Measurements from ENCODE around the gene MAPKAP1.

The MAPKAP1 gene

DNA sequence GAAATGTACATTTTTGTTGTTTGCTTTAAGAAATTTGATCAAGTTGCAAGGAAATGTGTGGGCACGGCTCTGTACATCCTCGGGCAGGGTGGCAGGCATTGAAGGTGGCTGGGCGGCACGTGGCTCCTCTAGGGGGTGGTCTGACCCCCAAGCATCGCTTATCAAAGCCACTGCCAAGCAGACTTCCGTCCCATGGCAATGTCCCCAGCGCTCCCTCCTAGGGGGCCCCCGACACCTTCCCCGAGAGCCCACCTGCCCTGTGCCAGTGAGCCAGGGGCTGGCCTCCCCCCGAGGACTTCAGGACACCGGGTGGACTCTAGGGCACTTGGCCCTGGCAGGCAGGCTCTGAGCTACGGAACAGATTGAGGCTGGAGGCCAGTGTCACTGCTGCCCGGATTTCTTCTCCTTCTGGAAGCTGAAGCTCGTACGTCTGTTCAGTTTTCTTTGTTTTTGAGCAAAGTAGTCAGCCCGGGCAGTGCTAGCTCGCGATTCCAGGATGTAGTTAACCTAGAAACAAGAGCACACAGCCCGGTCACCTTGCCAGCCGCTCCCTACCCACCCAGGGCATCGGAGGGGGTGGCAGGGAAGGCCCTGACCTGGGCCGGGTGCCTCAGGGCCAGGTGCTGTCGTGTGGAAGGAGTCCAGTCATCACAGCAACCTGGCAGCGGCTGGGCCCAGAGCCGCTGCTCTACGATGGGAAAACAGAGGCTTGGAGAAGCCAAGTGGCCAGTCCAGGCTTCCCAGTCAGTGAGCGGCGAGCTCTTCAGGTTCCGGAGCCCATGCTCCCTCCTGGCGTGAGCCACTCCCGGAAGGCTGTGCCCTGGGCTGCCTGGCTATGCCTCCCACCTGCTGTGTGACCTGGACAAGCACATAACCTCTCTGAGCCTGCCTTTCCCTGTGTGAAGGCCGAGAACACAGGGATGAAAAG lies 268.2 kb downstream of the MAPKAP1 start:
- TF ChIP-seq, protein P1, sequence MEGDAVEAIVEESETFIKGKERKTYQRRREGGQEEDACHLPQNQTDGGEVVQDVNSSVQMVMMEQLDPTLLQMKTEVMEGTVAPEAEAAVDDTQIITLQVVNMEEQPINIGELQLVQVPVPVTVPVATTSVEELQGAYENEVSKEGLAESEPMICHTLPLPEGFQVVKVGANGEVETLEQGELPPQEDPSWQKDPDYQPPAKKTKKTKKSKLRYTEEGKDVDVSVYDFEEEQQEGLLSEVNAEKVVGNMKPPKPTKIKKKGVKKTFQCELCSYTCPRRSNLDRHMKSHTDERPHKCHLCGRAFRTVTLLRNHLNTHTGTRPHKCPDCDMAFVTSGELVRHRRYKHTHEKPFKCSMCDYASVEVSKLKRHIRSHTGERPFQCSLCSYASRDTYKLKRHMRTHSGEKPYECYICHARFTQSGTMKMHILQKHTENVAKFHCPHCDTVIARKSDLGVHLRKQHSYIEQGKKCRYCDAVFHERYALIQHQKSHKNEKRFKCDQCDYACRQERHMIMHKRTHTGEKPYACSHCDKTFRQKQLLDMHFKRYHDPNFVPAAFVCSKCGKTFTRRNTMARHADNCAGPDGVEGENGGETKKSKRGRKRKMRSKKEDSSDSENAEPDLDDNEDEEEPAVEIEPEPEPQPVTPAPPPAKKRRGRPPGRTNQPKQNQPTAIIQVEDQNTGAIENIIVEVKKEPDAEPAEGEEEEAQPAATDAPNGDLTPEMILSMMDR (IDR thresholded peaks at IDR 0.05; ENCODE audit: low read depth, low read length, missing control alignments), result no peak
- in situ Hi-C loops (cut with HindIII; ENCODE audit: low pct_ligation_motif_present, low sequenced_read_pairs), result no loop called here
- DNase-seq, result no peak
- H3K36me3 ChIP-seq (replicated peaks), result peaks cover 14% of the 10 kb centered on the region
- no peak overlapping the region for H3K27ac ChIP-seq
- H3K27me3 ChIP-seq (replicated peaks), result no peaks in the 10 kb centered on the region
- no peak overlapping the region for H3K4me3 ChIP-seq (ENCODE audit: low read depth, low read length)

DNA sequence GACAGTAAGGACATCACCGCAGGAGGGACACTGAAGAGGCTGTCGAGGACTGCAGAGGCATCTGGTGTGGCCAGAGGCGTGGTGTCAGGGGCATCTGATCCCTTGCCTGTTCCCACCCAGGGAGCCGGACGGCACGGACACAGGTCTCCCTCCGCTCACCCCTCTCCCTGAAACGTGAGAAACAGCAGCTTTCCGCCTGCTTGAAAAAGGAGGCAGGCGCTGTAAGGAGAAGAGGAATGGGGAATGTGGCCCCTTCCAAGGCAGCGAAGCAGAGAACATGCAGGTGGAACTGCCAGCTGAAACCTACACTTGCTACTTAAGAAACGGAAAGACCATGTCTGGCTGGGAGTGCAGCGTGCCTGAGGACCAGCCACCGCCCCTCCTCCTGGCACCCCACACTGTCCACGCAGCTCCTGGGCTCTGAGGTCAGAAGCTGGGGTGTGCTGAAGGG lies 269.2 kb downstream of the MAPKAP1 start:
- in situ Hi-C loops (cut with HindIII; ENCODE audit: low pct_ligation_motif_present, low sequenced_read_pairs), result no loop called here
- no peak for DNase-seq
- peaks cover 11% of the 10 kb centered on the region for H3K36me3 ChIP-seq (replicated peaks)
- no peak overlapping the region for H3K27ac ChIP-seq
- no peak overlapping the region for H3K4me3 ChIP-seq (ENCODE audit: low read depth, low read length)
- TF ChIP-seq, protein P1 (IDR thresholded peaks at IDR 0.05; ENCODE audit: low read depth, low read length, missing control alignments), result no peak
- H3K27me3 ChIP-seq (replicated peaks), result no peaks in the 10 kb centered on the region

DNA sequence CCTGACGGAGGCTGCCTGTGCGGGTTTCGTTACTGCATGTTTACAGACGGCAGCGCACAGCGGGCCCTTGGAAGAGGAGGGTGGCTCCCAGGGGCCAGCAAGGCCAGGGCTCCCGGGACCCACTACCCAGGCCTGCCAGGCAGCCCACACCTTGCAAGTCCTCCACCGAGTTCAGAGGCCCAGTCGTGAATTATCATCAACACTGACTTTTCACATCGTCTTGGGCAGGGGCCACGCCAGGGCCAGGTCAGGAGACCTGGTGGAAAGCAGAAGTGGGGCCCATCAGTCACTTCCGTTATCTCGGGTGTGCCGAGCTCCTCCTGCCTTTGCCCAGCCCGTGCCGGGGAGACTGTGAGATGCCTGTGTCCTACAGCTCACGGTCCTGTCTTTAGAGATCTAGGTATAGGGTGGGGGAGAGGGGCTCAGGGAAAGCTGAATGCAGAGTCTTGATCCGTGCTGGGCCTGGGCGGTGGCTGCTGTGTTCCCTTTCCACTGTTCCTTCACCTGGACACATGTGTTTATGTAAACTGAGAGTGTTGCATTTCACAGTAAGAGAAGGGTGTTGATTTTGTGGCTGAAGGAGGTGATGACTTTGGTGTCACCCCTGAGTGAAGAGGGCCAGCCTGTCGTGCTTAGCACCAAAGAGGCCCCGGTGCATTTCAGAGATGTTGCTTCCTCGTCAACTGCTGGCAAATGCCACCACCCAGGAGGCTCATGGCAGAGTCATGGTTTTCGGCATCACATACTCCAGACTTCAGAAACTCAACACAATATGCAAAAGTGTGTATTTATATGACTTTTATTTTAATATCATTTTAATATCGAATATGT lies 270.2 kb downstream of the MAPKAP1 start:
- TF ChIP-seq, protein P1 (IDR thresholded peaks at IDR 0.05; ENCODE audit: low read depth, low read length, missing control alignments), result no peak
- no peak overlapping the region for H3K27ac ChIP-seq
- in situ Hi-C loops (cut with HindIII; ENCODE audit: low pct_ligation_motif_present, low sequenced_read_pairs), result no loop called here

DNA sequence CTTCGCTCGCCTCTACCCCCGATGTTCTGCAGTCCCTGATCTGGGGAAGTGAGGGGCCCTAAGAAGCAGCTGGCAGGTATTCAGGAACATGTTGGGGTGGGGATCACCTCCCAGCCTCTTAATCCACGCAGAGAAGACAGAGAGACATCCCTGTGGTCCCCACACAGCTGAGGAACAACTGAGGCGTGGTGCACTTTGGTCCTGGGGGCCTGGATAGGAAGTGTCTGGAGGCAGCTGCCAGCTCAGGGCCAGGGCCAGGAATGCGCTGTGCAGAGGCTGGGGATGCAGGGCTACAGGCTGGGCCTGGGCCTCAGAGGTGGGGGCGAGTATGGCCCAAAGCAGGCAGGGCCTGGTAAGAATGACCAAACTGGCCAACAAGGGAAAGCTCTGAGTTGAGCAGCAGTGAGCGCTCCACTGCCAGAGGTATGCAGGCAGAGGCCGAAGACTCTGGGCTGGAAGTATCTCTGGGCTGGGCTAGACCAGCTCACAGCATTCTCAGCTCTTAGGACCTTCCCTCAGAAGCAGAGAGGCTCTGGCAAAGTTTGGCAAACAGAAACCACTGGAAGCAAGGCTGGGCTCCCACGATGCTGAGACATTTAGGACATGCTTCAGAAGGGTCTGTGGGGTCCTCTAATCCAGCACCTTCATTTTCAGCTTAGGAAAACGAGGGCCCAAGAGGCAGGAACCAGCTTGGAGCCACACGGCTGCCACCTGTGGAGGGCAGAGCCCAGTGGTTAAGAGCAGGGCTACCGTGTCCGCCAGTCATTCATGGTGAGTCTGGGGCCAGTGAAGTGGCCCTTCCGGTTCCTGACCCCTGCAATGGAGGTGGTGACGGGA lies 271.0 kb downstream of the MAPKAP1 start:
- in situ Hi-C loops (cut with HindIII; ENCODE audit: low pct_ligation_motif_present, low sequenced_read_pairs), result no loop called here
- DNase-seq, result no peak
- Histone ChIP-seq H3K4me3 (ENCODE audit: low read depth, low read length) (no peak overlapping the region), H3K36me3 (replicated peaks) (peaks cover 8% of the 10 kb centered on the region), H3K27me3 (replicated peaks) (no peaks in the 10 kb centered on the region), H3K27ac (no peak overlapping the region)
- TF ChIP-seq, protein P1 (IDR thresholded peaks at IDR 0.05; ENCODE audit: low read depth, low read length, missing control alignments), result no peak

More for the DNA sequence above, 270.2 kb downstream of the MAPKAP1 start:
- H3K4me3 ChIP-seq (ENCODE audit: low read depth, low read length), result no peak overlapping the region
- no peaks in the 10 kb centered on the region for H3K27me3 ChIP-seq (replicated peaks)
- no peak for DNase-seq
- peaks cover 10% of the 10 kb centered on the region for H3K36me3 ChIP-seq (replicated peaks)

DNA sequence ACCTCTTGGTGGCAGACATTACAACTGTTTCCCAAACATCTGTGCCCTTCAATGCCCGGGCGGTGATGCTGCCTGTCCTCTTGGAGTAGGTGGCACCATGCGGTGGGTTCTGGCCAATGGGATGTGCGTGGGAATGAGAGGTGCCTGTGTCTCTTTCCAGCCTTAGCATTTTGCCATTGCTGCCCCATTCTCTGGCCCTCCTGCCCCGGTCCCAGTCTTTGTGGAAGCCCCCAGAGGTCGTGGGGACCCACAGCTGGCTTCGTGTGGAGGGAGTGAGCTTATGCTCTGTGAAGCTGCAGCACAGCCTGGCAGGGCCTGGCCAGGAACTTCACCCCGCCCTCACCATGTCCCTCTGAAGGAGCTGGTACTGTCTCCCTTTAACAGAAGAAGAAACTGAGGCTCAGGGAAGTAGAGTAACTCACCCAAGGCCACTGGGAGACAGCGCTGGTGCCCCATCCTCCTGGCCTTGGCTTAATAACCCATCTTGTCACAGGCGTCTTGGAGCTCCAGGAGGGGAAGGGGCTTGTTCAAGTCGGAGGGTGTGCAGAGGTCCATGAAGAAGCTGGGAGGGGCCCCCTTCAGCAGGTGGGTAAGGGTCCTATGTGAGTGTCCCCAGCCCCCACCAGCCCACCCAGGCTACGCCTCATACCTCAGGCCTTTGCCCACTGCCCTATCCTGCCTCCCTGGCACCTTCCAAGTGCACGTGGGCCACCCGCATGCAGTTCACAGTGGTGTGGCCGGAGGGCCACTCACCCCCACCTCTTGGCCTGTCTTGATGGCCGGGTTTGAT lies 271.8 kb downstream of the MAPKAP1 start:
- Histone ChIP-seq H3K36me3 (replicated peaks) (peaks cover 8% of the 10 kb centered on the region), H3K27me3 (replicated peaks) (no peaks in the 10 kb centered on the region), H3K27ac (no peak overlapping the region), H3K4me3 (ENCODE audit: low read depth, low read length) (no peak overlapping the region)
- TF ChIP-seq, protein P1 (IDR thresholded peaks at IDR 0.05; ENCODE audit: low read depth, low read length, missing control alignments), result no peak
- no peak for DNase-seq
- in situ Hi-C loops (cut with HindIII; ENCODE audit: low pct_ligation_motif_present, low sequenced_read_pairs), result no loop called here
